Measurements from ENCODE around the gene MAP2K1.
"Not testable (repeated sequence)": the region's sequence is repeated elsewhere in the genome, so short reads cannot be mapped to it uniquely, and the experiment has no call there.

DNA sequence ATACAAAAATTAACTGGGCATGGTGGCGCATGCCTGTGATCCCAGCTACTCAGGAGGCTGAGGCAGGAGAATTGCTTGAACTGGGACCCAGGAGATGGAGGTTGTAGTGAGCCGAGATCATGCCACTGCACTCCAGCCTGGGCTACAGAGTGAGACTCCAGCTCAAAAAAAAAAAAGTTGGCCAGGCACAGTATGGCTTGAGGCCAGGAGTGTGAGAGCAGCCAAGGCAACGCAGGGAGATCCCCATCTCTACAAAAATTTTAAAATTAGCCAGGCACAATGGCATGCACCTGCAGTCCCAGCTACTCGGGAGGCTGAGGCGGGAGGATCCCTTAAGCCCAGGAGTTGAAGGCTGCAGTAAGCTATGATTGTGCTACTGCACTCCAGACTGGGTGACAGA lies 38.2 kb upstream of the MAP2K1 start:
- TF ChIP-seq, protein P1, sequence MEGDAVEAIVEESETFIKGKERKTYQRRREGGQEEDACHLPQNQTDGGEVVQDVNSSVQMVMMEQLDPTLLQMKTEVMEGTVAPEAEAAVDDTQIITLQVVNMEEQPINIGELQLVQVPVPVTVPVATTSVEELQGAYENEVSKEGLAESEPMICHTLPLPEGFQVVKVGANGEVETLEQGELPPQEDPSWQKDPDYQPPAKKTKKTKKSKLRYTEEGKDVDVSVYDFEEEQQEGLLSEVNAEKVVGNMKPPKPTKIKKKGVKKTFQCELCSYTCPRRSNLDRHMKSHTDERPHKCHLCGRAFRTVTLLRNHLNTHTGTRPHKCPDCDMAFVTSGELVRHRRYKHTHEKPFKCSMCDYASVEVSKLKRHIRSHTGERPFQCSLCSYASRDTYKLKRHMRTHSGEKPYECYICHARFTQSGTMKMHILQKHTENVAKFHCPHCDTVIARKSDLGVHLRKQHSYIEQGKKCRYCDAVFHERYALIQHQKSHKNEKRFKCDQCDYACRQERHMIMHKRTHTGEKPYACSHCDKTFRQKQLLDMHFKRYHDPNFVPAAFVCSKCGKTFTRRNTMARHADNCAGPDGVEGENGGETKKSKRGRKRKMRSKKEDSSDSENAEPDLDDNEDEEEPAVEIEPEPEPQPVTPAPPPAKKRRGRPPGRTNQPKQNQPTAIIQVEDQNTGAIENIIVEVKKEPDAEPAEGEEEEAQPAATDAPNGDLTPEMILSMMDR (IDR thresholded peaks at IDR 0.05), result not testable (repeated sequence)
- not testable (repeated sequence) for TF ChIP-seq POLR2AphosphoS5 (IDR thresholded peaks at IDR 0.05); EP300 (IDR thresholded peaks at IDR 0.05; ENCODE audit: low read depth)

Measured in transverse colon (tissue), 4 donors.